HepG2 (cell line): ENCODE data around the gene MTIF3. TPM values are rescaled to one million over a fixed set of nuclear protein-coding genes. Genes with fewer than 3 reads are reported as not detected.

Experiments used
- KAT8 ChIP-seq: IDR thresholded peaks from 2 replicates; pipeline ENCODE4 v1.6.1; 2016; ENCODE audit warnings: missing genetic modification reagents, missing compliant biosample characterization
- MAF1 ChIP-seq: sonication (generic); formaldehyde crosslinking; IDR thresholded peaks from 2 replicates; pipeline ENCODE4 v1.5.0; 2020; ENCODE audit warnings: missing genetic modification reagents, borderline replicate concordance
- MTF1 ChIP-seq: sonication (generic); formaldehyde crosslinking; IDR thresholded peaks from 2 replicates; pipeline ENCODE4 v1.5.0; 2020; ENCODE audit warnings: missing genetic modification reagents
- RBAK ChIP-seq: sonication (generic); formaldehyde crosslinking; IDR thresholded peaks from 2 replicates; pipeline ENCODE4 v1.5.1; 2020; ENCODE audit warnings: mild to moderate bottlenecking, missing genetic modification reagents
- SRF ChIP-seq: IDR thresholded peaks from 2 replicates; pipeline ENCODE4 v1.6.1; 2011; ENCODE audit warnings: mild to moderate bottlenecking, low read depth, low read length, moderate library complexity
- ZBTB26 ChIP-seq: IDR thresholded peaks from 2 replicates; pipeline ENCODE4 v1.6.1; 2016; ENCODE audit warnings: missing compliant biosample characterization, missing genetic modification reagents, borderline replicate concordance
- ZFX ChIP-seq: sonication (generic); formaldehyde crosslinking; IDR thresholded peaks from 2 replicates; pipeline ENCODE4 v1.4.0; 2020; ENCODE audit warnings: mild to moderate bottlenecking, low read depth, missing genetic modification reagents, moderate library complexity
- ZGPAT ChIP-seq: IDR thresholded peaks from 2 replicates; pipeline ENCODE4 v1.6.1; 2016; ENCODE audit warnings: mild to moderate bottlenecking
- ZNF24 ChIP-seq: fragments of 450-650 bp; IDR thresholded peaks from 2 replicates; pipeline ENCODE4 v1.6.1; 2017; ENCODE audit warnings: antibody characterized with exemption, mild to moderate bottlenecking
- ZNF281 ChIP-seq: sonication (generic); formaldehyde crosslinking; IDR thresholded peaks from 2 replicates; pipeline ENCODE4 v1.4.0; 2020; ENCODE audit warnings: missing genetic modification reagents, borderline replicate concordance
- polyA plus RNA-seq, 8 experiments: library from polyadenylated mRNA; depleted of rRNA in 3 of 8; stranded (reverse) in 7 of 8; unstranded in 1 of 8; fragments of >200 nt; fragmentation: Illumina TruSeq in 4 of 8; extraction: Trizol in 4 of 8; gene quantifications; 2 replicates each; pipeline versions ENCODE4 v1.2.1 to v1.2.3, GENCODE V29; 2011 to 2016; ENCODE audit warnings: low read depth in 4 of 8, missing spikeins in 1 of 8, mixed read lengths in 1 of 8; ENCODE audit not compliant: insufficient read depth in 1 of 8
- total RNA-seq, 5 experiments: library from RNA; depleted of rRNA; stranded (reverse); fragments of >200 nt; fragmentation: Illumina TruSeq; extraction: Trizol; gene quantifications; 2 replicates each; pipeline ENCODE4 v1.2.3, GENCODE V29; 2016; ENCODE audit warnings: low read depth in 1 of 5
- TF ChIP-seq, protein P1 (sequence below): sonication (generic); formaldehyde crosslinking; IDR thresholded peaks from 2 replicates; pipeline ENCODE4 v1.5.1; 2020; ENCODE audit warnings: mild to moderate bottlenecking, missing genetic modification reagents, borderline replicate concordance
- TF ChIP-seq, protein P2 (sequence below): sonication (generic); formaldehyde crosslinking; IDR thresholded peaks from 2 replicates; pipeline ENCODE4 v1.9.0; 2021; ENCODE audit warnings: missing genetic modification reagents, borderline replicate concordance
- TF ChIP-seq, protein P3 (sequence below): sonication (generic); formaldehyde crosslinking; conservative IDR thresholded peaks from 2 replicates; pipeline ENCODE4 v1.8.1; 2023; ENCODE audit warnings: missing genetic modification reagents

Gene MTIF3
- total and polyA plus RNA-seq, 2 of the 13 experiments (the other 11 are each of a cell fraction or from before 2014, with no cell fraction given), result 33.7 to 40.6 TPM

- TF ChIP-seq KAT8 (CRISPR knock-in tag) (peak; percentile 72), ZNF24 (no peak), ZGPAT (peak; percentile 93), SRF (peak; percentile 77; the same call in 1 of the 2 replicates), MAF1 (CRISPR knock-in tag) (peak; percentile 86), ZFX (CRISPR knock-in tag) (peak; percentile 57; the same call in 1 of the 2 replicates), RBAK (CRISPR knock-in tag) (no peak), ZNF281 (CRISPR knock-in tag) (peak; percentile 47; the same call in 1 of the 2 replicates), MTF1 (CRISPR knock-in tag) (peak; percentile 65; the same call in 1 of the 2 replicates), ZBTB26 (CRISPR knock-in tag) (no peak; the same call in 1 of the 2 replicates)
- TF ChIP-seq, protein P1, sequence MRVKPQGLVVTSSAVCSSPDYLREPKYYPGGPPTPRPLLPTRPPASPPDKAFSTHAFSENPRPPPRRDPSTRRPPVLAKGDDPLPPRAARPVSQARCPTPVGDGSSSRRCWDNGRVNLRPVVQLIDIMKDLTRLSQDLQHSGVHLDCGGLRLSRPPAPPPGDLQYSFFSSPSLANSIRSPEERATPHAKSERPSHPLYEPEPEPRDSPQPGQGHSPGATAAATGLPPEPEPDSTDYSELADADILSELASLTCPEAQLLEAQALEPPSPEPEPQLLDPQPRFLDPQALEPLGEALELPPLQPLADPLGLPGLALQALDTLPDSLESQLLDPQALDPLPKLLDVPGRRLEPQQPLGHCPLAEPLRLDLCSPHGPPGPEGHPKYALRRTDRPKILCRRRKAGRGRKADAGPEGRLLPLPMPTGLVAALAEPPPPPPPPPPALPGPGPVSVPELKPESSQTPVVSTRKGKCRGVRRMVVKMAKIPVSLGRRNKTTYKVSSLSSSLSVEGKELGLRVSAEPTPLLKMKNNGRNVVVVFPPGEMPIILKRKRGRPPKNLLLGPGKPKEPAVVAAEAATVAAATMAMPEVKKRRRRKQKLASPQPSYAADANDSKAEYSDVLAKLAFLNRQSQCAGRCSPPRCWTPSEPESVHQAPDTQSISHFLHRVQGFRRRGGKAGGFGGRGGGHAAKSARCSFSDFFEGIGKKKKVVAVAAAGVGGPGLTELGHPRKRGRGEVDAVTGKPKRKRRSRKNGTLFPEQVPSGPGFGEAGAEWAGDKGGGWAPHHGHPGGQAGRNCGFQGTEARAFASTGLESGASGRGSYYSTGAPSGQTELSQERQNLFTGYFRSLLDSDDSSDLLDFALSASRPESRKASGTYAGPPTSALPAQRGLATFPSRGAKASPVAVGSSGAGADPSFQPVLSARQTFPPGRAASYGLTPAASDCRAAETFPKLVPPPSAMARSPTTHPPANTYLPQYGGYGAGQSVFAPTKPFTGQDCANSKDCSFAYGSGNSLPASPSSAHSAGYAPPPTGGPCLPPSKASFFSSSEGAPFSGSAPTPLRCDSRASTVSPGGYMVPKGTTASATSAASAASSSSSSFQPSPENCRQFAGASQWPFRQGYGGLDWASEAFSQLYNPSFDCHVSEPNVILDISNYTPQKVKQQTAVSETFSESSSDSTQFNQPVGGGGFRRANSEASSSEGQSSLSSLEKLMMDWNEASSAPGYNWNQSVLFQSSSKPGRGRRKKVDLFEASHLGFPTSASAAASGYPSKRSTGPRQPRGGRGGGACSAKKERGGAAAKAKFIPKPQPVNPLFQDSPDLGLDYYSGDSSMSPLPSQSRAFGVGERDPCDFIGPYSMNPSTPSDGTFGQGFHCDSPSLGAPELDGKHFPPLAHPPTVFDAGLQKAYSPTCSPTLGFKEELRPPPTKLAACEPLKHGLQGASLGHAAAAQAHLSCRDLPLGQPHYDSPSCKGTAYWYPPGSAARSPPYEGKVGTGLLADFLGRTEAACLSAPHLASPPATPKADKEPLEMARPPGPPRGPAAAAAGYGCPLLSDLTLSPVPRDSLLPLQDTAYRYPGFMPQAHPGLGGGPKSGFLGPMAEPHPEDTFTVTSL (CRISPR knock-in tag), result 0 out of 2 replicates have a peak, but pooled peaks have one; percentile 44
- TF ChIP-seq, protein P2, sequence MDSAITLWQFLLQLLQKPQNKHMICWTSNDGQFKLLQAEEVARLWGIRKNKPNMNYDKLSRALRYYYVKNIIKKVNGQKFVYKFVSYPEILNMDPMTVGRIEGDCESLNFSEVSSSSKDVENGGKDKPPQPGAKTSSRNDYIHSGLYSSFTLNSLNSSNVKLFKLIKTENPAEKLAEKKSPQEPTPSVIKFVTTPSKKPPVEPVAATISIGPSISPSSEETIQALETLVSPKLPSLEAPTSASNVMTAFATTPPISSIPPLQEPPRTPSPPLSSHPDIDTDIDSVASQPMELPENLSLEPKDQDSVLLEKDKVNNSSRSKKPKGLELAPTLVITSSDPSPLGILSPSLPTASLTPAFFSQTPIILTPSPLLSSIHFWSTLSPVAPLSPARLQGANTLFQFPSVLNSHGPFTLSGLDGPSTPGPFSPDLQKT (CRISPR knock-in tag), result peak; percentile 37; the same call in 1 of the 2 replicates
- TF ChIP-seq, protein P3, sequence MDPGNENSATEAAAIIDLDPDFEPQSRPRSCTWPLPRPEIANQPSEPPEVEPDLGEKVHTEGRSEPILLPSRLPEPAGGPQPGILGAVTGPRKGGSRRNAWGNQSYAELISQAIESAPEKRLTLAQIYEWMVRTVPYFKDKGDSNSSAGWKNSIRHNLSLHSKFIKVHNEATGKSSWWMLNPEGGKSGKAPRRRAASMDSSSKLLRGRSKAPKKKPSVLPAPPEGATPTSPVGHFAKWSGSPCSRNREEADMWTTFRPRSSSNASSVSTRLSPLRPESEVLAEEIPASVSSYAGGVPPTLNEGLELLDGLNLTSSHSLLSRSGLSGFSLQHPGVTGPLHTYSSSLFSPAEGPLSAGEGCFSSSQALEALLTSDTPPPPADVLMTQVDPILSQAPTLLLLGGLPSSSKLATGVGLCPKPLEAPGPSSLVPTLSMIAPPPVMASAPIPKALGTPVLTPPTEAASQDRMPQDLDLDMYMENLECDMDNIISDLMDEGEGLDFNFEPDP, result no peak
Measured at GRCh38 chr13:27449936-27450828, at the start of gene MTIF3 (continued).
